GM04503 (cell line): Measurements from ENCODE around the gene ZNF599.
A peak's percentile ranks its signal among the peaks of the same experiment; 100 is the strongest.

Source experiments
- DNase-seq: peaks from one replicate; pipeline ENCODE4 v3.0.0-alpha.2; 2012; ENCODE audit warnings: low read depth

ZNF599 gene

GRCh38 chr19:34744896-34745690, 27.9 kb downstream of the ZNF599 start:
- no peak for DNase-seq

DNA sequence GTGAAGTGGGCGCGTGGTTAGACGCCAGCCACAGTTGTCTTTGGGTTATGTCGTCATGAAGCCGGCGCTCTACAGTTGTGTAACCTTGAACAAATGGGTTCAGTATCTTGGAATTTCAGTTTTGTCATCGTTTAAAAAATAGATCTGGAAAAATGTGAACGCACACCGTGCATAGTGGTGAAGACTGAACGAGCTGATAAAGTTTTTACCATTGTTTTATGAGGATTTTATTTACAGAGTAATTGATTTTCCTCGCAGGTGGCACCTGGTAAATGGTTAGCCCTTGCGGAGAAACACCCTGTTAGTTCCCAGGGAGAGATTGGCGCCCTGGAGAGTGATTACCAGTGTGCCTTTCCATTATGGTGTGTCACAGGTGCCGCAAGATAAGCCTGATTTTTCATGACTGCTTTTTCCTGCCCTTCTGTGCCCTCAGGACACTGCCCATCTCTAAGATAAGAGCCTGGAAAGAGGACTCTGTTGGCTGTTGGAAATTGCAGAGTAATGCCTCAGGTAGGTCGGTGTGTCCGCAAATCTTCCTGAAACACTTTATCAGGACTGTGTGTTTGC, 38.4 kb downstream of the ZNF599 start:
- peak; percentile 45 for DNase-seq

GRCh38 chr19:34733746-34734536, 39.1 kb downstream of the ZNF599 start, which contains the start of gene ZNF181:
ZNF181 (plus strand) TSS chr19:34734243; CDS start chr19:34735038, 795 bp downstream.
- peak; percentile 63 for DNase-seq

- DNase-seq = no peak
Measured at GRCh38 chr19:34733266-34733745, 39.7 kb downstream of the ZNF599 start.

GRCh38 chr19:34732612-34733211, 40.3 kb downstream of the ZNF599 start:
- DNase-seq = no peak

DNA sequence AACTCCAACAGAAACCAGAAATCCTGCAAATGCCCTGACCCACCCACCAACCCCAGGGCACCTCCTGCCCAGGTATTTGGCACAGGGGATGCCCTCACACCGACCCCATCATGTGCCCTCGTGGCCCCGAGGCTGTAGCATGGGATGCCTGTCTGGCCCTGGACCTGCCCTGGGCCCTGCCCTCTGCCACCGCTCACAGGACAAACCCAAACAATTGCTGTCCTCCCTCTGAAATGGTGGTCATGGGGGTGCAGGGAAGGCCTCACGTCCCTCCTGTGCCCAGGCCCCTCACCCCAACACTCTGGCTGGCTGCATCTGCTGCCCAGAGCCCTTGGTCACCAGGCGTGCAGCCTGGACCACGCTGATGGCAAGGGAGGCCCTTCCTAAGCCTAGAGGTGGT, 41.1 kb downstream of the ZNF599 start:
- no peak for DNase-seq

GRCh38 chr19:34731019-34731829, 41.8 kb downstream of the ZNF599 start:
- no peak for DNase-seq

- DNase-seq = no peak
Measured at GRCh38 chr19:34725400-34725799, 47.6 kb downstream of the ZNF599 start.

- DNase-seq = no peak
Measured at GRCh38 chr19:34722353-34722752, 50.7 kb downstream of the ZNF599 start.

- no peak for DNase-seq
Measured at GRCh38 chr19:34715357-34715756, 57.7 kb downstream of the ZNF599 start.

GRCh38 chr19:34713262-34713637, 59.8 kb downstream of the ZNF599 start:
- no peak for DNase-seq

DNA sequence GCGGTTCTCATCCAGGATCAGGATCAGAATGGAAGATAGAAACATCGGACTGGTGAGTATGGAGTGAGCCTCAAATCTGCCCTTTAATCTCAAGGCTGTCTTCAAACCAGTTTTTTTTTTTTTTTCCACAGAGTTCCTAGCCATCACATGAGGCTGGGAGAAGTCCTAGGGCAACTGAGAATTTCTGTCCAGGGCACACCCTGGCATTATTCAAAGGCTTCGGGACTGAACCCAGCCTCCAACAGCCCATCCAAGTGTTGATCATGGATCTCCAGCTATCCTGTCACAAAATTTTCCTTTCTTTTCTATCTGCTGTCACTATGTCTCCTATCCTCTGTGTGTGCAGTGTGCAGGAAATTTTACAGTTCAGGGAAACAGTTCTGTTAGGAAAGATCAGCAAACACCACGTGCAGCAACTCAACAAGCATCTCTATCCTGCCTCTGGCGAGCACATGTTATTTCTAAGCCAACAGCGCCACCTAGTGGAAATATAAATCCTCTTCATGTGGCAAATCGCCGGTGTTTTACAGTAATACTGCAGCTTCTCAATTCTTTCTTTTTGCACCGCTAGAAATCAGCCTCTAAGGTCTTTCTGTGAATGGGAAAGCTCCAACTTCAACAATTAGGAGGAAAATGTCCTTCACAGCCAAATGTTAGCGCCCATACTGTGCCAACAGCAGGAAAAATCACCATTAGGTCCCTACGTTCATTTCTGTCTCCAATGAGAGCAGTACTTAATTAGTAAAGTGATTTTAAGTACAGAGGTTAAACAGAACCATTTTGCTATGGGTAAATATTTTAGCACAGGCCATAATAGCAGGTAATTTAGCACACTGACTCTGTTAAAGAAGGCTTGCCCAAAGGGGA, 60.4 kb downstream of the ZNF599 start:
- DNase-seq = peak; percentile 15

DNA sequence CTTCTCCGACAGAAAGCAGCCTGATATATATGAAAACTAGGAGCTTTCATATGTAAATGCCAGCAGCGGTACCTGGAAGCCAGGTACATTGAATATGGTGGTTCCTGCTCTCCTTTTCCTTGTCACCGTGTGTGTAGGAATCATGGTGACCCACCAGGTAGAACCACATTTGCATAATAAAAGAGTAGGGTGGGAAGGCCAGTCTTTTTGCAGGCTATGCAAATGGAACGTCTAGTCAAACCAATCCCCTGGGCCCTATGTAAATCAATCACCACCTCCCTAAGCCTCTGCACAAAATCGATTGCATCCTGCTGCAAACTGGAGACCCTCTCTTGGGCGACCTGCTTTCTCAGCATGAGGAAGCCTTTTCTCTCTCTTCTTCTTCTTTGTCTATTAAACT, 61.1 kb downstream of the ZNF599 start:
- DNase-seq = no peak
